HG03060 (cell line): ENCODE measurements around the gene UCP3.
"Not testable (repeated sequence)": the region's sequence is repeated elsewhere in the genome, so short reads cannot be mapped to it uniquely, and the experiment has no call there.

Experiments used
- ATAC-seq: cut with Tn5 transposase; IDR thresholded peaks from one replicate; pipeline ENCODE4 v1.9.1; 2021; ENCODE audit warnings: low read depth, moderate number of reproducible peaks; ENCODE audit not compliant: unreplicated experiment

Gene UCP3

DNA sequence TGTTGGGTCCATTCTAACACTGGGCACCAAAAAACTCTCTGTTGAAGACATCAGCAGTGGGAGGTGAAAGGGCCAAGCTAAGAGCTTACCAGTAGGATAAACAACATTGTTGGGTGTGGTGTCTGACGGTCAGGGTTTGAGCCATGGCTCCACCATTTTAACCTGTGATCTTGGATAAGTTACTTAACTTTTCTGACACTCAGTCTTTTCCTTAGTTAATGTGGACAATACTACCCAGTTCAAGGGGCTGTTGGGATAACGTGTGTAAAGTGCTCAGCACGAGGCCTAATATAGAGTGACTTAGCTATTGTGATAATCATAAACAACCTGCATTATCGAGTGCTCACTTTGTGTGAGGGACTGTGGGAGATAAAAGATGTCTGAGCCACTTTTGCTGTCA is 6.1 kb downstream of the UCP3 start:
- no peak for ATAC-seq

DNA sequence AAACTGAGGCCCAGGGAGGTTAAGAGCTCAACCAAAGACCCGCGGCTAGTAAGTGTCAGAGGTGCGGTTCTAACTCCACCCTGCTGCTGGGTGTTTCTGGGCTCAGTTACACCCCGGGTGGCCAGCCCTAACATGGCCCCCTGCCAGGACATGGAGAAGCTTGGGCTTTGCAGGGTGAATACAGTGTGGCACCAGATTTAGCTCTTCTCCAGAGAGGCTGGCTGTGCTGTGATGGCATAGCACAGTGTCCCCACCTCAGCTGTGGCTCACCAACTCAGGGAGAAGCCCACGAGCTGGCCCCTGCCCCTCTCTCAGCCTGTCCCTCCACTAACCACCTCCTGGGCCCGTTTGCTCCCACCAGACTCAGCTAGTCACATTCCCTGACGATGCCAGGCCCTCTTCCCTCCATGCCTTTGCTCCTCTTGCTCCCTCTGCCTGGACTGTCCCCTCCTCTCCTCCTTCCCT is 7.0 kb downstream of the UCP3 start:
- no peak for ATAC-seq

DNA sequence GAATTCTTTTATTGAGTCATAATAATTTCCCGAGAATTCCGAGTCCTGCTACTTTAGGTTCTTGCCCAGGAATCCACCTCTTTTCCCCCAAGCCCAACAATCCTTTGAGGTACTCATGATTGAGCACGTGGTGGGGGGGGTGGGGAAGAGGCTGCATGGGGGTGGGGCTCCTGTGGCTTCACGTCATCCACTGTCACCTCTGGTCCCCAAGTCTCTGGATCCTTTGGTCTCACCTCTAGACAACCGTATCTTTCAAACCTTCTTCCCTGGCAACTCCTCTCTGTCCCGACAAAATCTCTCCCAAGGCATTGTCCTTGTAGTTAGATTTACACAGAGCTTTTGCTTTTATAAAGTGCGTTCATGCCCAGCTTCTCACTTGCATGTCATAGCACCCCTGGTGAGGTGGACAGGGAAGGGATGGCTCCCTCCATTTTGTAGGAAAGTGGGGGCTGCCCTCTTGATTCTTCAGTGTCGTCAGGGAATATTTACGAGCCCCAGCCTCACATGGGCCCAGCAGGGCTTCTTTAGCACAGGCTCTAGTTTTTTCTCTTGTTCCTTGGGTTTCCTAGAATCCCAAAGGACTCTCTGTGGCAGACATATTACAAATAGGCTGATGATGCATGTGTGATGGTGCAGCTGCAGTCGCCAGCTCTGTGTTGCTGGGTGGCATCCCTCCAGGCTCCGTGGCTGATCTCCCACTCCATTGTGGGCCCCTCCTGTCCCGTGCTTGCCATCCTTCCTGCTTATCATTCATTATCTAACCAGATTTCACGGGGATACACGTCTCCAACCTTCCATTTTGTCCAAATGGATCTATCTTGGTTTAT is 8.4 kb downstream of the UCP3 start:
- no peak for ATAC-seq

DNA sequence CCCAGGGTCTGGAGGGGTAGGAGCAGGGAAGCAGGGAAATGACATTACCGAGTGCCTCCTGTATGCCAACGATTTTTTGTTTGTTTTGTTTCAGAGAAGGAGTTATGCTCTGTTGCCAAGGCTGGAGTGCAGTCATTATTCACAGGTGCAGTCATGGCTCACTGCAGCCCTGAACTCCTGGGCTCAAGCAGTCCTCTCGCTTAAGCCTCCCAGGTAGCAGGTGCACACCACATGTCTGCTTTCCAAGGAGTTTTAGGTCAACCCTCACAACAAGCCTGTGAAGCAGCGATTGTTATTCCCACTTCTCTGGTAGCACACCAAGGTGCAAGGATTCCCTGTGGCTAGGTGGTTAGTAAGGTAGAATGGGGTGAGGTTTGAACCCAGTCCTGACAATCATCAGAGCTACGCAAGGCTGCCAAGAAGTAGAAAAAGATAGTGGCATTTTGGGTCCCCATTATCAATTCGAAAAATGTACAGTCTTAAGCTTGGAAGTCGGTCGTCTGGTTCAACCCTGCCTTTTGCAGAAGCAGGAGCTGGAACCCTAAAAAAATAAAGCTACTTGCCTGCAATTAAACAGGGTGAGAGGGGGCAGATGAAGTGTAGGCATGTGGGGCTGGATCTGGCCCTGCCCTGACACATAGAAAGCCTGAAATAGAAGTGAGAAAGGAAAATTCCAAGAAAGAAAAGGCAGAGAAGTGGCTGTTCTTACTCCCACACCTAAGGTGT is 9.1 kb downstream of the UCP3 start:
- ATAC-seq: no peak

DNA sequence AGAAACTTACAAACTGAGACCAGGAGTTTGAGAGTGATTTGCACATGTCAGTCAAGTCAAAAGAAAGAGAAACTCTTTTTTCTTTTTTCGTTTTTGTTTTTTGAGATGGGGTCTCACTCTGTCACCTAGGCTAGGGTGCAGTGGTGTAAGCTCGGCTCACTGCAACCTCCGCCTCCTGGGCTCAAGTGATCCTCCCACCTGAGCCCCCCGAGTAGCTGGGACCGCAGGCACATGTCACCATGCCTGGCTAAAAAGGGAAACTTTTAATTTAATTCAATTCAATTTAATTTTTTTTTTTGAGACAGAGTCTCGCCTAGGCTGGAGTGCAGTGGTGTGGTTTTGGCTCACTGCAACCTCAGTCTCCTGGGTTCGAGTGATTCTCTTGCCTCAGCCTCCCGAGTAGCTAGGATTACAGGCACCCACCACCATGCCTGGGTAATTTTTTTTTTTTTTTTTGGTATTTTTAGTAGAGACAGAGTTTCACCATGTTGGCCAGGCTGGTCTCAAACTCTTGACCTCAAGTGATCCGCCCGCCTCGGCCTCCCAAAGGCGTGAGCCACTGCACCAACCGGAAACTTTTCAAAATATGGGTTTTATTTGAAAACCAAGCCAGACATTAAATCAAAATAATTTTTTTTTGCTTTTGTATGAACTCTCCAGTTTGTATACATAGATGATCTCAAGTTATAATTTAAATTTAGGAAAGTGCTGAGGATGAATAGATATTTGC is 9.9 kb downstream of the UCP3 start:
- no peak for ATAC-seq

DNA sequence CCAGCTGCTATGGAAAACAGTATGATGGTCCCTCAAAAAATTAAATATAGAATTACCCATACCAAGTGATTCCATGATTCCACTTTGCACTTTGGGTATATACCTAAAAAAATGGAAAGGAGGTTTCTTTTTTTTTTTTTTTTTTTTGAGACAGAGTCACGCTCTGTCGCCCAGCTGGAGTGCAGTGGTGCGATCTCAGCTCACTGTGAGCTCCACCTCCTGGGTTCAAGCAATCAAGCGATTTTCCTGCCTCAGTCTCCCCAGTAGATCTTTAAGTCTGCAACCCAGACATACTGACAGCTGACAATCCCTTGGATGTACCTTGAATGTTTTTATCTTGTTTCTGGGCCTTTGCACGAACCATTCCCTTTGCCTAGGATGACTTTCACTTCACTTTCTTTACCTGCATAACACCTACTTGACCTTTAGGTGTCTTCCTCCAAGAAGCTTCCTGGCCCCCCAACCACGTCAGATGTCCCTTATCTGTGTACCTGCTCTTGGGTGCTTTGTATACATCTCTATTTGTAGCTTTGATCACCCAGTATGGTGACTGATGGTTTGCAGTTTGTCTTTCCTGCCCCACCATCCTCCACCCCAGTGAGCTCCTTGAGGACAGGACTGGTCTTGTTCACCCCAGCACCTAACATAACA is 11.6 kb downstream of the UCP3 start:
- no peak for ATAC-seq

DNA sequence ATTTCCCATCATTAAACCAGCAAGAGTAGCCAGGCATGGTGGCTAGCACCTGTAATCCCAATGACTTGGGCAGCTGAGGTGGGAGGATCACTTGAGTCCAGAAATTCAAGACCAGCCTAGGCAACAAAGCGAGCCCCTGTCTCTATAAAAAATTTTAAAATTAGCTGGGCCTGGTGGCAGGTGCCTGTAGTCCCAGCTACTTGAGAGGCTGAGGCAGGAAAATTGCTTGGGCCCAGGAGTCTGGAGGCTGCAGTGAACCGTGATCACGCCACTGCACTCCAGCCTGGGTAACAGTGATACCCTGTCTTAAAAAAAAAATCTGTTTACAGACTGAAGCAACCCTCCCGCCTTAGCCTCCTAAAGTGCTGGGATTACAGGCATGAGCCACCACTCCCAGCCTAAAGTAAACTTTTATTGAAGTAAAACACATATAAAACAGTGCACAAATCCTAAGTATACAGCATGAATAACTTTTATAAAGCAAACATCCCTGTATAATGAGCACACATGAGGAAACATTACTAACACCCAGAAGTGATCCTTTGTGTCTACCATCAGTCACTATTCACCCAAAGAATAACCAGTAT is 12.6 kb downstream of the UCP3 start:
- no peak for ATAC-seq

DNA sequence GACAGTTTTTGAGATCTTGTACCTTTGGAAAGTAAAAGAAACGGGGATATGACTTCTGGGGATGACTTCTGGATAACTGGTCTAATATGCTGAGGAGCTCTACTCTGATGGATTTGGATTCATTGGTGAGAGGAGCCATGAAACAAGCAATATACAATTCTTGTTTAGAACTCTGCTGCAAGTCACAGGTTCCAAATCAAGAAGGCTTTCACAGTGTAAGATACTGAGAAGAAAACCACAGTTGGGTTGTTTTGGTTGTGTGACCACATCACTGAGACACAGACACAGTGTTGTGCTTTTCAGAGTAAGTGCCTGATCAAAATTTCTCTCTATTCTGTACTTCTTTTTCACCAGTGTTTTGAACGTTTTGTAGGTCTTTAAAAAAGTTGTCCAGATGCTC is 13.2 kb downstream of the UCP3 start:
- ATAC-seq: no peak

DNA sequence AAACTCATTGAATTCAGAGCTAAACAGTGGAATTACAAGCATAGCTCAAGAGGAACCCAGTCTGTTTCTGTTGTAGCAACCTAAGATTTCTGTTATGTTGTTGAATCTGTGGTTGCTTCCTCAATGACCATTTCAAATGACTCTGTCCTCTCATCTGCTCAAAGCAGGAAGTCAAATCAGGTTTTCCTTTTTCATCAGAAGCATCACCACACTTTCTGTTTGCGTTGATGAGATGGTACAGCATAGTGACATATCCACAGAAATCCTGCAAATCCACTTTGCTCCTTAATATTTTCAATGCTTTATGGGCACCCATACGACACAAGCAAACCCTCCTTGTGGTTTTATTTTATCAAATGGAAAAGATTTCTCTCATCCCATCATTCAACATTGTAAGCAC is 13.6 kb downstream of the UCP3 start:
- peak; percentile 38 for ATAC-seq

DNA sequence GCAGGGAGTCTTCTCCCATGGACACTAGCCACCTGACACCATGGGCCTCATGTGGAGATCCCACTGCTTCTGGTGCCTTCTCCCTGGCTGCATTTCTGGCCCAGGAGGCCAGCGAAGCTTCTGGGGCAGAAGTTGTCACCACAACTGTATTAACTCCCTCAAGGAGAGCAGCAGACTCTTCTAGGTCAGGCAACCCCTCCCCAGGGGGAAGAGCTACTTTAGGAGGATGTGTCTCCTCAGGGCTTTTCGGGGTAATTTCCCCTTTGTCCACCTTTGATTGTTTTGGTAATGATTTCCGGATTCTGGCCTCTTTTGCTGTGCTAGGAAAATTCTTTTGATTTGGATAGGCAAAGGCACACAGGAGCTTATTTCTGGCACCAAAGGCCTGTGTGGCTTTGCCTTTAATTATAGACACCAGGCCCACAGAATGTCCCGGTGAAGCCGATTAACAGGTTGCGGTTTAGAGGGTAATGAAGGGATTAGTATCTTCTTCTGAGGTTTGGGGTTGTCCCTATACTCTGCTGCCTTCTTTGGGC is 17.3 kb downstream of the UCP3 start:
- no peak for ATAC-seq

DNA sequence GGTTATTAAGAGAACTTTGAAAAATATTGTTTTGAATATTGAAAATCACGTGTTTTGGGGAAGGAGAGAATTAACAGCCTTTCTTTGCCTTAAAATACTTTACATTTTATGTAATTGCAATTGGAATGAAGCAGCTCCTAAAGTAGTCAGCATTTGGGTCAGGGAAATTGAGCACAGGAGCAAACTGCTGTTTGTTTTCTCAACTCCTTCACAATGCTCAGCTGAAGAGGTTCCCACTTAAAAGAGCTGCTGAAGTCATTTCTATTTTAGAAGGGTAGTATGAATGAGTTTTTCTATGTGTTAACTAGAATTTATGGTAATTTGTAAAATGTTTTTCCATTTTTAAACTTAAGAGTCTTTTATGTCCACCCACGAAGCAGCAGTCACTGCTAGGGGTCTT is 18.2 kb downstream of the UCP3 start:
- no peak for ATAC-seq

DNA sequence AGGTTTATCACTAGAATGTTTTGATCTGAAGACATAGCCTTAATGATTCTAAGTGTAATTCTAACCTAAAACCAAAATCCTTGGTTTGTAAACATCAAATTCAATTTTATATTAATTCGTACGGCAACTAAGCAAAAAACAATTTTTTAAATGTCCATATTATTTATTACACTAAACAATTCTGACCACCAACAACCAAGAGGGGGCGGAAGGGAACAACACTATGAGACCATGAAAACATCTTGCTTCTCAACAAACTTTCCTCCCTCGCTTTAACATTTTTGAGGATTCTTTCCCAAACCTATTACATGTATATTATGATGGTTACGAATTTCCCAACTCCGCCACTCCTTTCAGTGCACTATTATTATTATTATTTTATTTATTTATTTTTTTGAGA is 19.7 kb downstream of the UCP3 start:
- no peak for ATAC-seq

DNA sequence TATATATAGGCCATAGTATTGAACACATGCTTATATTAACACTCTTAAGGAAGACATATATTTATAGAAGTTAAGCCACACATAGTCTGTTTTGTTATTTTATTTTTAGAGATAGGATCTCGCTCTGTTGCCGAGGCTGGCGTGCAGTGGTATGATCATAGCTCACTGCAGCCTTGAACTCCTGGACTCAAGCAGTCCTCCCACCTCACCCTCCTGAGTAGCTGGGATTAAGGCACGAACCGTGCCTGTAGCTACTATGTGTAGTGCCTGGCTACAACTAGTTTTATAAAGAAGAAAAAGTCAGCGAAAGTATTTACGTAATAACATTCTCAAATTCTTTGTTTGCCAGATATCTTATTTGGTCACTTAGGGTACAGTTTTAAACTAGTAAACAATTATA is 20.7 kb downstream of the UCP3 start:
- ATAC-seq: no peak

DNA sequence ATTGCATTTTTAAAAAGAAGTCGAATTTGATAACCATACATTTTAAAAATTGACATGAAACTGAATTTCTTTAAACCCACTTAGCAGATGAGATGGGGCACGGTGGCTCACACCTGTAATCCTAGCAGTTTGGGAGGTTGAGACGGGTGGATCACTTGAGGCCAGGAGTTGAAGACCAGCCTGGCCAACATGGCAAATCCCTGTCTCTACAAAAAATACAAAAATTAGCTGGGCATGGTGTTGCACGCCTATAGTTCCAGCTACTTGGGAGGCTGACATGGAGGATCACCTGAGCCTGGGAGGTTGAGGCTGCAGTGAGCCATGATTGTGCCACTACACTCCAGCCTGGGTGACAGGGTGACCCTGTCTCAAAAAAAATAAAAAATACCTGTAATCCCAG is 23.2 kb downstream of the UCP3 start:
- not testable (repeated sequence) for ATAC-seq

DNA sequence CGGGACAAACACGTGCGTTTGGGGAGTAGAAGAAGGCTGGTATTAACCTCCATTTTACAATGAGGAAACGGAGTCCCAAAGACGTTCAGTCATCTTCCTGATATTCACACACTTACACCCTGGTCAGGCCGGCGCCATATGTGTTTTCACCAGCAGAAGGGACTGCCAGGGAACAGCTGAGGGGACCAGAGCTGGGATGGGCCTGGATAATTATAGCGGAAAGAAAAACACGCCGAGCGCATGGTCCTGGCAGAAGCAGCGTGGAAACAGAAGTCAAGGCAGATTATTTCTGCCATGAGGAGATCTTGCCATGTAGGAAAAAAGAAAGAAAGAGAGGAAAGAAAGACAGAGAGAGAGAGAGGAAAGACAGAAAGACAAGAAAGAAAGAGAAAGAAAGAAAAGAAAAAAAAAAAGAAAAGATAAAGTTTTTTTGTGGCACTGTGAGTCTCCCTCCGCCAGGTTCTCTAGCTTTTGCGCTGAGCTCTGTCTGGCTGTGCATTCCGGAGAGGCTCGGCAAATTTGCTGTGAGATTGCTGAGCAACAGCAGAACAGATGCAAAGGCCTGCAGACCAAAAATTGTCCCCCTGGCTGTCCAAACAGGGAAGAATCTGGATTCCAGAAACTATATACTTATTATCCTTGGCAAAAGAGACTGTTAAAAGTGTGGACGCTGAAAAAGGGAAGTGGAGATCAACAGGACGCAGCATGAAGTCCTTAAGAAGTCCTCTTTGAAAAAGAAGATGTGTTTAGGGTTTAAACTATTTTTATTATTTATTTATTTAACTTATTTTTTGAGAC is 24.9 kb downstream of the UCP3 start:
- ATAC-seq: no peak

DNA sequence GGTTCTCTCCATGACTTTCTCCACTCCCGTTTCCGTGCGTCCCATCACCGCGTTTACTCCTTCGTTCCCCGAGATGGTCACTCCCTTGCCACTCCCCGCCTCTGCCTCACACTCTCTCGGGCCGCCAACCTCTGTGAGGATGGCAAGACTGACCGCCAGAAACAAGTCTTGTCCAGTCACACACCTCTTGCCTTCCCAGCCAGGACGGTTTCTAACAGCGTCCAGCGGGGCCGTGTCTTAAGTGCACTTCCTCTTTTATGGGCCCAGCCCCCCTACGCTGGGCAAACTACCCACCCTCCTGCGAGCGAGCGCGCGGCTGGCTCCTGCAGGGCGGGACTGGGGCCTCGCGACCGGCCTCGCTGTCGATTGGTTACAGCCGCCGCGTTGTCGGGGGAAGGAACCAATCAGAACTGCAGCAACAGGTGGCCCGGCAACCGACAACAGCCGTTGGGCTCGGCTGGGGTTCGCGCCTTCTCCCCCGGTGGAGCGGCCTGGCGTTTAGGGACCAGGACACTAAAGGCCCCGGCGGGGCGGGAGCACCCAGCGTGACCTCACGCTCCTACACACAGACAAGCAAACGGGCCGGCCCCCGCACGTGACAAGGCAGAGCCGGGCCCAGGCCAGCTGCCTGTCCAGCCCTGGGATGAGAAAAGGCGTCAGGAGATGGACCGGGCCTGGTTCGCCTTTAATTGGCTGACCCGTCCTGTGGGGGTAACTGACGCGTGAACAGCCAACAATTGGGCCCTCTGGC is 25.7 kb downstream of the UCP3 start:
- peak; percentile 47 for ATAC-seq

DNA sequence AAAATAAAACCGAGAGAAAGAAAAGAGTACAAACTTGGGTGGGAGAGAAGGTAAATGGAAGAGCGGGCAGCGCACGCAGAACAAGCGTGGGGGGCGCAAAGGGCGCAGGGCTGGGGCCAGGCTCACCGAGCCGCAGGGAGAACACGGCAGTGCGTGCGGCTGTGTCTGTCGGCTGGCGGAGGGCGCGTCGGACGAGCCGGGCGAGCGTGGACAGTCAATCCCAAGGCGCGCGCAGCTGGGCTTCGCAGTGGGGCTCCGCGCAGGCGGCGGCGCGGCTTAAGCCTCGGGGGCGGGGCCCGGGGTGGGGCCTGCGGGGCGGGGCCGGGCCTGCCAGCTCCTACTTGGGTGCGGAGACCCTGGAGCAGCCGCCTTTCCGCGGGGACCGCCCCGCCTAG is 26.3 kb downstream of the UCP3 start, which contains the start of gene UCP2:
UCP2 (minus strand) TSS at position 249 of the 395 bp plus-strand sequence. CDS start 4,465 bp downstream, outside the sequence.
- peak; percentile 16 for ATAC-seq

DNA sequence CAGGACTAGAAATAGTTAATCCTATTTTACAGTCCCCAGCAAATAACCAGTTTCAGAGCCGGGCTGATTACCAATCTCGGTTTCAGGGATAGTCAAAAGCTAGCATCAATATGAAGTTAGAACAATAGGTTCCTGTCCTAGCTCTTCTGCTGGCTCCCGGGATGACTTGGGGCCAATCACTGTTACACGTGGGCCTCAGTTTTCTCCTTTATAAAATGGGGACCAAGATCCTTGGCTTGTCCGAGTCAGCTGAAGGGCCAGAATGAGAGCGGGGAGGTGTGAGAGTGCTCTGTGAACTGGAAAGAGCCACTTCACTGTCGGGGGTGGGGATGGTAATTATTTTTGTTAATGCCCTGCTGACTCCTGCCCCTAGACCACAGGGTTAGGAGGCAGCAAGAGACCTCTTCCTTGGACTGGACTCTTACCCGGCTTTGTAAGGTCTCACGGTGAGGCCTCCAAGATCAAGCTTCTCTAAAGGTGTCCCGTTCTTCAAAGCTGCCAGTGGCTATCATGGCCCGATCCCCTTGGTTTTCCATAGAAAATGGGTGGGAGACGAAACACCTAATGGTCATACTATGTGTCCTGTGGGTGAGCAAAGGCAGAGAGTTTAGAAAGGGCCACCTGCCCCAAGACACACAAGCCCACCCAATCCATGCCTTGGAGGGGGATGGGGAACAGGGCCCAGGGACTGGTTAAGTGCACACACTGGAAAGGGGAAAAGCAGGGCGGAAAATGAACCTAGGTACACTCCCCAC is 27.7 kb downstream of the UCP3 start:
- ATAC-seq: no peak
